ENCODE measurements around the gene AKAP5. TPM values are rescaled to one million over a fixed set of nuclear protein-coding genes. Genes with fewer than 3 reads are reported as not detected.

The AKAP5 gene
- total RNA-seq, 4 donors from 2014 or later = 0.51 to 5.3 (median 2.8) TPM

DNA sequence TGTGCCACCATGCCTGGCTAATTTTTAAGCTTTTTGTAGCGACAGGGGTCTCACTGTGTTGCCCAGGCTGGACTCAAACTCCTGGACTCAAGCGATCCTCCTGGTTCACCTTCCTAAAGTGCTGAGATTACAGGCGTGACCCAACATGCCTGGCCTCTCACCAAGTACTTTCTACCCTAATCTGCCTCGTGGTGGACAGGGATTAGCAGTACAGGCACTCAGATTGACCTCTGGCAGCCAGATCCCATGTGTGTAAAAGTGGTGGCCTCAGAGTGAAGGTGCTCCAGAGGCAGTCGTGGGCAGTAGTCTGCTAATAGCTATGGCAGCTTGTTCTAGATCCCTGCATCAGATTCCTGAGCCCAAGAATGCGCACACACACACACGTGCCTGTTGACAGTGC lies 46.3 kb upstream of the AKAP5 start:
- Histone ChIP-seq H3K27ac (no peak overlapping the region), H3K36me3 (peaks cover 0 to 2% of the 10 kb centered on the region in 2 donors), H3K4me3 (no peak overlapping the region), H3K27me3 (no peaks in the 10 kb centered on the region), H3K4me1 (no peaks in the 10 kb centered on the region), H3K9me3 (no peaks in the 10 kb centered on the region)
- intact Hi-C loops (cut with DNase I; ENCODE audit: low total_unique reads) = no loop called here
- no peak for TF ChIP-seq POLR2A (IDR thresholded peaks at IDR 0.05)
- no peak for TF ChIP-seq CTCF (IDR thresholded peaks at IDR 0.05)
- no peak for DNase-seq

DNA sequence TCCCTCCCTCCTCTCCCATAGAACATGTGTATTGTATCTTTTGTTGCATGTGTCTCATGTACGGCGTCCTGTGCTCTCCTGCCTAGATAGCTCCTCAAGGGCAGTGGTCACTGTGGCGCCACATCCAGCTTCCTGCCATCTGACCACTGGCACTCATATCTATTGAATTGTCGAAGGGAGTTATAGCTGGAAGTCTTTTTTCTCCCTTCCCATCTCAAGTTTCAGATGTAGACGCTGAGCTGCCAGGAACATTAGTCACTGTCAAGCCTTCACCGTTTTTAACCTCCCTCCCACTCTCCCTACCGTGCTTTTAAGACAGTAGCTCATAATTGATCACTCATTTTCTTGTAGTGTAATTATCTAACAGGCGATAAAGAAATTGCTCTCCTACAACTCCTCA lies 44.1 kb upstream of the AKAP5 start:
- no peaks in the 10 kb centered on the region for H3K27me3 ChIP-seq
- H3K4me1 ChIP-seq = no peaks in the 10 kb centered on the region
- H3K9me3 ChIP-seq = no peaks in the 10 kb centered on the region
- no peak overlapping the region for H3K4me3 ChIP-seq
- intact Hi-C loops (cut with DNase I; ENCODE audit: low total_unique reads) = no loop called here
- no peak for TF ChIP-seq POLR2A (IDR thresholded peaks at IDR 0.05)
- no peak for TF ChIP-seq CTCF (IDR thresholded peaks at IDR 0.05)
- no peak overlapping the region for H3K27ac ChIP-seq
- no peak for DNase-seq
- H3K36me3 ChIP-seq = no peaks in the 10 kb centered on the region

DNA sequence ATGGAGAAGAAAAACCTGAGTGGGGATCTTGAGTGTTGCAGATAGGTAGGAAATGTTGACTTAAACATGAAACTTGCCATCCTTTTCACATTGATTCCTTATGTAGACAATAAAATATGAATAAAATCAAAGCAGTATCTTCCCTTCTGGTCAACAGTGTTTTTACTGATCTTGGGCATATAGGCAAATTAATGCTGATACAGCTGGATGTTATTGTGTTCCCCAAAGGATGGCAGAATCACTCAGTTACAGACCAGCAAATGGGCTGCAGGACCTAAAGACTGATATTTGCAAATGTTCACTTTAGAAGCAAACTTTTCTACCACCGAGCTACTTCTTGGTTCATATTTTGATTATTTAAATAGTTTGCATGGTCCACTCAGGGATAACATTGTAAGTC lies 43.3 kb upstream of the AKAP5 start:
- no peak overlapping the region for H3K4me3 ChIP-seq
- intact Hi-C loops (cut with DNase I; ENCODE audit: low total_unique reads) = no loop called here
- H3K36me3 ChIP-seq = no peaks in the 10 kb centered on the region
- no peaks in the 10 kb centered on the region for H3K27me3 ChIP-seq
- H3K4me1 ChIP-seq = no peaks in the 10 kb centered on the region
- no peak for DNase-seq
- H3K27ac ChIP-seq = no peak overlapping the region
- no peaks in the 10 kb centered on the region for H3K9me3 ChIP-seq
- TF ChIP-seq CTCF (IDR thresholded peaks at IDR 0.05) = no peak

GRCh38 chr14:64422756-64423155 lies 42.5 kb upstream of the AKAP5 start:
- H3K4me3 ChIP-seq = no peak overlapping the region
- TF ChIP-seq CTCF (IDR thresholded peaks at IDR 0.05) (no peak), POLR2A (IDR thresholded peaks at IDR 0.05) (no peak)
- H3K4me1 ChIP-seq = no peaks in the 10 kb centered on the region
- H3K36me3 ChIP-seq = no peaks in the 10 kb centered on the region
- no peaks in the 10 kb centered on the region for H3K9me3 ChIP-seq
- no peak for DNase-seq
- no peak overlapping the region for H3K27ac ChIP-seq
- no peaks in the 10 kb centered on the region for H3K27me3 ChIP-seq
- intact Hi-C loops (cut with DNase I; ENCODE audit: low total_unique reads) = no loop called here

- Histone ChIP-seq H3K9me3 (no peaks in the 10 kb centered on the region), H3K4me1 (no peaks in the 10 kb centered on the region), H3K4me3 (no peak overlapping the region), H3K36me3 (no peaks in the 10 kb centered on the region), H3K27ac (no peak overlapping the region), H3K27me3 (no peaks in the 10 kb centered on the region)
- intact Hi-C loops (cut with DNase I; ENCODE audit: low total_unique reads) = no loop called here
- TF ChIP-seq POLR2A (IDR thresholded peaks at IDR 0.05) = no peak
- no peak for TF ChIP-seq CTCF (IDR thresholded peaks at IDR 0.05)
- DNase-seq = no peak
Measured at GRCh38 chr14:64423987-64424386, 41.3 kb upstream of the AKAP5 start.
